GM18858 (cell line): ENCODE data around the gene MUC6.

ENCODE experiments used
- ATAC-seq: cut with Tn5 transposase; IDR thresholded peaks from one replicate; pipeline ENCODE4 v1.9.1; 2021; ENCODE audit not compliant: unreplicated experiment

MUC6 gene, protein sequence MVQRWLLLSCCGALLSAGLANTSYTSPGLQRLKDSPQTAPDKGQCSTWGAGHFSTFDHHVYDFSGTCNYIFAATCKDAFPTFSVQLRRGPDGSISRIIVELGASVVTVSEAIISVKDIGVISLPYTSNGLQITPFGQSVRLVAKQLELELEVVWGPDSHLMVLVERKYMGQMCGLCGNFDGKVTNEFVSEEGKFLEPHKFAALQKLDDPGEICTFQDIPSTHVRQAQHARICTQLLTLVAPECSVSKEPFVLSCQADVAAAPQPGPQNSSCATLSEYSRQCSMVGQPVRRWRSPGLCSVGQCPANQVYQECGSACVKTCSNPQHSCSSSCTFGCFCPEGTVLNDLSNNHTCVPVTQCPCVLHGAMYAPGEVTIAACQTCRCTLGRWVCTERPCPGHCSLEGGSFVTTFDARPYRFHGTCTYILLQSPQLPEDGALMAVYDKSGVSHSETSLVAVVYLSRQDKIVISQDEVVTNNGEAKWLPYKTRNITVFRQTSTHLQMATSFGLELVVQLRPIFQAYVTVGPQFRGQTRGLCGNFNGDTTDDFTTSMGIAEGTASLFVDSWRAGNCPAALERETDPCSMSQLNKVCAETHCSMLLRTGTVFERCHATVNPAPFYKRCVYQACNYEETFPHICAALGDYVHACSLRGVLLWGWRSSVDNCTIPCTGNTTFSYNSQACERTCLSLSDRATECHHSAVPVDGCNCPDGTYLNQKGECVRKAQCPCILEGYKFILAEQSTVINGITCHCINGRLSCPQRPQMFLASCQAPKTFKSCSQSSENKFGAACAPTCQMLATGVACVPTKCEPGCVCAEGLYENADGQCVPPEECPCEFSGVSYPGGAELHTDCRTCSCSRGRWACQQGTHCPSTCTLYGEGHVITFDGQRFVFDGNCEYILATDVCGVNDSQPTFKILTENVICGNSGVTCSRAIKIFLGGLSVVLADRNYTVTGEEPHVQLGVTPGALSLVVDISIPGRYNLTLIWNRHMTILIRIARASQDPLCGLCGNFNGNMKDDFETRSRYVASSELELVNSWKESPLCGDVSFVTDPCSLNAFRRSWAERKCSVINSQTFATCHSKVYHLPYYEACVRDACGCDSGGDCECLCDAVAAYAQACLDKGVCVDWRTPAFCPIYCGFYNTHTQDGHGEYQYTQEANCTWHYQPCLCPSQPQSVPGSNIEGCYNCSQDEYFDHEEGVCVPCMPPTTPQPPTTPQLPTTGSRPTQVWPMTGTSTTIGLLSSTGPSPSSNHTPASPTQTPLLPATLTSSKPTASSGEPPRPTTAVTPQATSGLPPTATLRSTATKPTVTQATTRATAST (N-terminal part only)

DNA sequence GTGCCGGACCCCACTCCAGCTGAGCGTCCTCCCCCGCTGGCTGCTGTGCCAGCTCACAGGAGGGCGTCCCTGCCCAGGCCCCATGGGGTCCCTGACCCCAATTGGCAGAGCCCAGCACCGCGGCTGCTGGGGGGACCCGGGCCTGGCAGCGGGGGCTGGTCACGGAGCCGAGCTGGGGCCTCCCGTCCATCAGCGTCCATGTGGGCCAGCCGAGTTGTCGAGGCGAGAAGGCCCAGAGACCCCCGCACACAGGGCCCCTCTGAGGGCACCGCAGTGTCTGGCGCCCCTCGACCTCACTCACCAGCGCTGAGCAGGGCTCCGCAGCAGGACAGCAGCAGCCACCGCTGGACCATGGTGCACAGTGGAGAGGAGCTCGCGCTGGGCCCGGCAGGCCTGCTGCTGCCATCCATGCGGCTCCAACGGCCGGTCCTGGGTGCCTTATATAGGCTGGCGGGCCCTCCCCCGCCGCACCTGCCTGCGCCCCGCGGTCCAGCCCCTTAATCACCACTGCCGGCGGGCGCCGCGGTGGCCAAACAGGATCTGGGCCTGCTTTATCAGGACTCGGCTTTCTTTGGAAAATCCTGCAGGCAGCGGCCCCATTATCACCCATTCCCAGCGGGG, at the start of gene MUC6:
Gene MUC6, minus strand, starts transcription at position 416 of the 621 bp plus-strand sequence. Its CDS starts 63 bp downstream, at position 353.
- no peak for ATAC-seq

DNA sequence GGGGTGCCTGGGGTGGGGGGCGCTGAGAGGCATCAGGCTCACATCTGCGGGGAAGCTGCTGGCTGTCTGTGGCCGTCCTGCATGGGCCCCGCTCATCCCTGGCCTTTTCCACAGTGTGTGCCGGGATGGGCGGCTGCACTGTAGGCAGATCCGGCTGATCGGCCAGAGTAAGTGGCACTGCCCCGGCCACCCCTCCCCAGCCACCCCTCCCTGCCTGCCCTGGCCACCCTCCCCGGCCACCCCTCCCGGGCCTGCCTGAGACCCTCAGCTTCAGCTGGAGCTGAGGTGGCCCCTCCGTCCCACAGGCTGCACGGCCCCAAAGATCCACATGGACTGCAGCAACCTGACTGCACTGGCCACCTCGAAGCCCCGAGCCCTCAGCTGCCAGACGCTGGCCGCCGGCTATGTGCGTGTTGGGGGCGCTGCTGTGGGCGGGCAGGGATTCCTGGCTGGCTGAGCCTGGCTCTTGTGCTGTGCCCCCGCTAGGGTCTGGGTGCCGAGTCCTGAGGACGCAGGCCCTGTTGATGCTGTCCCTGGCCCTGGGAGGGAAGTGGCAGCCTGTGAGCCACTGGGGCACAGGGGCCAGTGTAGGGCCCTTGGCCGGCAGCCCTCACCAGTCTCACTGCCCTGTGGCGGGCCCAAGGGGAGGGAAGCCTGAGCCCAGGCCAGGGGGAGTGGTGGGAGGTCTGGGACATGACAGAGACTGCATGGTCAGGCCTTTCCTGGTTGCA, 49.1 kb upstream of the MUC6 start:
- no peak for ATAC-seq

DNA sequence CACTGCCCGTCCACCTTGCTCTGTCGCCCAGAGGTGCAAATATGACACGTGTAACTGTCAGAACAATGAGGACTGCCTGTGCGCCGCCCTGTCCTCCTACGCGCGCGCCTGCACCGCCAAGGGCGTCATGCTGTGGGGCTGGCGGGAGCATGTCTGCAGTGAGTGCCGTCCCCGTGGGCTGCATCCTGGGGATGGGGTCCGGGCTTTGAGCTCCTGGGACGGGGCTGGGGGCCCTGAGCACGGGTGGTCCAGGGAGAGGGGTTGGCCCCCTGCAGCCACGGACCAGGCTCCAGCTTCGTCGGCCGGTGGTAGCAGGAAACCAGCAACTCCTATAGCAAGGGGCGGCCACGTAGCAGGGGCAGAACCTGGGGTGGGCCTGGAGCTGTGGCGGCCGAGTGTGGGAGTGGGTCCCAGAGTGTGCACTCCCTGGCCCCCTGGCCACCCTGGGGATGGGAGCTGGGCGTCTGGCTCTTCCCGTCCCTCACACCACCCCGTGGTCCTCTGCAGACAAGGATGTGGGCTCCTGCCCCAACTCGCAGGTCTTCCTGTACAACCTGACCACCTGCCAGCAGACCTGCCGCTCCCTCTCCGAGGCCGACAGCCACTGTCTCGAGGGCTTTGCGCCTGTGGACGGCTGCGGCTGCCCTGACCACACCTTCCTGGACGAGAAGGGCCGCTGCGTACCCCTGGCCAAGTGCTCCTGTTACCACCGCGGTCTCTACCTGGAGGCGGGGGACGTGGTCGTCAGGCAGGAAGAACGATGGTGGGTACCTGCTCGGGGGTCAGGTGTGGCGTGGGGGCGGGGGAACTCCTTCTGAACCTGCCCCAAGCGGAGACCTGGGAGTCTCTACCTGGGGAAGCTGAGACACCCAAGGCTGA, 48.3 kb upstream of the MUC6 start:
- ATAC-seq: no peak

DNA sequence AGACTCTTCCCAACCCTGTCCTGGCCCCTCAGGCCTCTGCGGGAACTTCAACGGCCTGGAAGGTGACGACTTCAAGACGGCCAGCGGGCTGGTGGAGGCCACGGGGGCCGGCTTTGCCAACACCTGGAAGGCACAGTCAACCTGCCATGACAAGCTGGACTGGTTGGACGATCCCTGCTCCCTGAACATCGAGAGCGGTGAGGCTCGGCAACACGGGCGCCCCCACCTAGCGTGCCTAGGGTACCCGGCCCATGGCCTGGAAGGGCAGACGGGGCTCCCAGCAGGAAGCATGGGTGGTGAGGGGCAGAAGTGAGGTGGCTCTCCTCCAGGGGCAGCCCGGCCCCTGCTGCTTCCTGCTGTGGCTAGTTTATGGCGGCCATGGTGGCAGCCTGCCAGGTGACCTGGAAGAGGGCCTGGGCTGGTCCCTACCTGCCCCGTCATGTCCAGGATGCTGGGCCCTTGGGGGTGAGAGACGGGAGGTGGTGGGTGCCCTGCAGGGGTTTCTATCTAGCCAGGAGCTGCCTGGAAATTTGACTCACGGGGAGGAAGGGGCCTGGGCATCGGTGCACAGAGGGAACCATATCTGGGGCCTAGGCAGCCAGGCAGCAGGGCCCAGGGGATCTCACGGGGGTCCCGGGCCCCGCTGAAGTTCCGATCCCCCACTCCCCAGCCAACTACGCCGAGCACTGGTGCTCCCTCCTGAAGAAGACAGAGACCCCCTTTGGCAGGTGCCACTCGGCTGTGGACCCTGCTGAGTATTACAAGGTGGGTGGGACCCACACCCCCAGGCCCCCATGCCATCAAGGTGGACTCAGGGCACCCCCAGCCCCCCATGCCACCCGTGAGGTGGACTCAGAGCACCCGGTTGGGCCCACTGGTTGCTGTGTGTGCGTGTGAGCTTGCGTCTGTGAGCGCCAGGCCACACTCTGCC, 47.4 kb upstream of the MUC6 start:
- ATAC-seq: no peak

DNA sequence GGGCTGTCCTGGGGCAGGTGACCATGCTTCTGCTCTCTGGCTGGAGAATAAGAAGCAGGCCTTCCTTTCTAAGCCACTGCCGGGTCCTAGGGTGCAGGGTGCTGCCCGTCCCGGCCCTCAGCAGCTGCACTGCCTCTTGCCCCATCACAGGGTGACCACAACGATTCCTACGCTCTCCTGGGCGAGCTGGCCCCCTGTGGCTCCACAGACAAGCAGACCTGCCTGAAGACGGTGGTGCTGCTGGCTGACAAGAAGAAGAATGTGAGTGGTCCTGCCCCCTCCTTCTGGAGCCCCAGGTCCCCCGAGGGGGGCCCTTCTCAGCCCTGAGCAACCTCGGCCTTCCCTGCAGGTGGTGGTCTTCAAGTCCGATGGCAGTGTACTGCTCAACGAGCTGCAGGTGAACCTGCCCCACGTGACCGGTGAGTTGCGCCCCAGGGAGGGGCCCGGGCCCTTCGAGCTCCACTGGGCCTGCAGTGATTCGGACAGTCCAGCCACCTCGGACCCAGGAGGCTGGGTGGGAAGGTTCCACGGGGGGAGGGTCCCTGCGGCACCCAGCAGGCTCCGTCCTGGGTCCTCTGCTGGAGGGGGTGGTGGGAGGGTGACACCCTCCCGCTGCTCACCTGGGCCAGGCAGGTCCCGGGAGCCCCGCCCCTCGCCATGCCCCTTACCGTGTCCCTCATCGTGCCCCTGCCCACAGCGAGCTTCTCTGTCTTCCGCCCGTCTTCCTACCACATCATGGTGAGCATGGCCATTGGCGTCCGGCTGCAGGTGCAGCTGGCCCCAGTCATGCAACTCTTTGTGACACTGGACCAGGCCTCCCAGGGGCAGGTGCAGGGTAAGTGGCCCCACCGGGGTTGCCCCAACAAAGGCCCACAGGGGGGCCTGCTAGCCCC, 46.5 kb upstream of the MUC6 start:
- no peak for ATAC-seq

DNA sequence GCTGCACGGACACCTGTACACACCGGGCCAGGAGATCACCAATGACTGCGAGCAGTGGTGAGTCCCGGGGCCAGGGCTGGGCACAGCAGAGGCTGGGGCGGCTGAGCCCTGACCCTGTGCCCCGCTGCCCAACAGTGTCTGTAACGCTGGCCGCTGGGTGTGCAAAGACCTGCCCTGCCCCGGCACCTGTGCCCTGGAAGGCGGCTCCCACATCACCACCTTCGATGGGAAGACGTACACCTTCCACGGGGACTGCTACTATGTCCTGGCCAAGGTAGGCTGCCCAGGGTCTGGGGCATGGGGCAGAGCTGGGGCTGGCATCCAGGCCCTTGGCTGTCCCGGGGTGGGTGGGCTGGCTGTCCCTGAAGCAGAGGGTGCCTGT, 45.8 kb upstream of the MUC6 start:
- no peak for ATAC-seq

DNA sequence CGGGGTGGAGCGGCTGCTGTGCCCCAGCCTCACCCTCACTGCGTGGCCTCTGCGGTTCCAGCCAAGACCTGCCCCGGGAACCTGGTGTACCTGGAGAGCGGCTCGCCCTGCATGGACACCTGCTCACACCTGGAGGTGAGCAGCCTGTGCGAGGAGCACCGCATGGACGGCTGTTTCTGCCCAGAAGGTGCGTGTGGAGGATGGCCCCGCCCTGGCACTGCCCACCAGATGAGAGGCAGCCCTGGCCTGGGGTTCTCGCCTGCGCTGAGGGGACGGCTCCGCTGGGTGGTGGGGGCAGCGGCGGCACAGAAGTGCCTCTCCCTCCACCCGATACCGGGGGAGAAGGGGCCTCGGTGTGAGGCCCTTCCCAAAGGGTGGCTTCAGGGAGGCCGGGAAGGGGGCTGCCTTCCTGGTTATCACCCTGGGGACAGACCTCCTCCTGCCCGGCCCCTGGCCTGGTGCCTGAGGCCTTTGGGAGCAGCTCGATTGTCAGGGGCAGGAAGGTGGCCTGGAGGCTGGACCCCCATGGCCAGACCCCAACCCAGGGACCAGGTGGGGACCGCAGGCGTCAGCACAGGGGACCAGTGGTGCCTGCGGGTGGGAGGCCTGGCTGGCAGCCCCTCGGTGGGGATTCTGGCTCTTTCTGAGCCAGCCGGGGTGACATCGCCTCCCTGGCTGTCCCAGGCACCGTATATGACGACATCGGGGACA, 45.2 kb upstream of the MUC6 start:
- ATAC-seq: no peak

DNA sequence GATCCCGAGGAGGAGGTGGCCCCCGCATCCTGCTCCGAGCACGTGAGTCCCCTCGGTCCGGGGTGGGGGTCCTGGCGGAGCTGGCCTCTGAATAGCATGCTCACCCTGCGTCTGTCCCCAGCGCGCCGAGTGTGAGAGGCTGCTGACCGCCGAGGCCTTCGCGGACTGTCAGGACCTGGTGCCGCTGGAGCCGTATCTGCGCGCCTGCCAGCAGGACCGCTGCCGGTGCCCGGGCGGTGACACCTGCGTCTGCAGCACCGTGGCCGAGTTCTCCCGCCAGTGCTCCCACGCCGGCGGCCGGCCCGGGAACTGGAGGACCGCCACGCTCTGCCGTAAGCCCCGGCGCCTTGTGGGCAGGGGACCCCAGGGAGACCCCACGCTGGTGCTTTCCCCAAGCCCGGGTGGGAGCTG, 41.7 kb upstream of the MUC6 start:
- no peak for ATAC-seq

DNA sequence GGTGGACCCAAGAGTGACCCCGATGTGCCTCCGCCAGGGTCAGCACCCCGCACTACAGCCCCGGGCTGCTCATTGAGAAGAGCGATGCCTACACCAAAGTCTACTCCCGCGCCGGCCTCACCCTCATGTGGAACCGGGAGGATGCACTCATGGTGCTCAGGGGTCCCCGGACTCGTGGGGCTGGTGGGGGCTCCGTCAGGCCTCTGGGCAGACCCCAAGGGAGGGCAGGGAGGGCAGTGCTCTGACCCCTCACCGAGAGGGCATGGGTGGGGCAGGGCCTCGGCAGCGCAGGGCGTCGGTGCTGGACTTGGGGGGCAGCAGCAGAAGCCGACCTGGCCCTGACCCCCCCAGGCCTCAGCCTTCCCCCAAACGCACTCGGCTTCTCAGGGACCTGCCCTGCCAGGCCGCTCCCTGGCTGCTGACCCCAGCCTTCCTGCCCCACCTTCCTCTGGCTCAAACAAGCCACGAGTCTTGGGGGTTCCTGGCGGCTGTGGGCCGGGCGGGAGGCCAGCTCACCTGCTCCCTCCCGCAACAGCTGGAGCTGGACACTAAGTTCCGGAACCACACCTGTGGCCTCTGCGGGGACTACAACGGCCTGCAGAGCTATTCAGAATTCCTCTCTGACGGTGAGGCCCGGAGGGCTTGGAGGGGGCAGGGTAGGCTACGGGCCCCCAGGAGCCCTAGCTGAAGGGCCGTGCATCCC, 41.0 kb upstream of the MUC6 start:
- ATAC-seq: no peak

DNA sequence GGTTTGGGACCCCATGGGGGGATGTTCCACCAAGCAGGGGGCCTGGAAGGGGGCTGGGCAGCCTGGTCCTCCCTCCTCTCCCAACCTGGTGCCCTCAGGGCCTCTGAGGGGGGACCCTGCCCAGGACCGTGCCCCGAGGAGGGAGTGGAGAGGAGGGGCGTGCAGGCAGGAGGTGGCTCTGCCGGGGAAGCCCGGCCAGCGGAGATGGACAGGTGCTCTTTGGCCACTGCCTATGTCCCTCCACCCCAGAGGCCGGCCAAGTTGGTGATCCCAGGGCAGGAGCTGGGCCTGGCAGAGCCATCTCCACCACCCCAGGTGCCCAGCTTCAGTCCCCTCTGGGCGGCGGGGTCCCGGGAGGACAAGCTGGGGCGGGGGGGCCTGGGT, 40.5 kb upstream of the MUC6 start:
- ATAC-seq: no peak

DNA sequence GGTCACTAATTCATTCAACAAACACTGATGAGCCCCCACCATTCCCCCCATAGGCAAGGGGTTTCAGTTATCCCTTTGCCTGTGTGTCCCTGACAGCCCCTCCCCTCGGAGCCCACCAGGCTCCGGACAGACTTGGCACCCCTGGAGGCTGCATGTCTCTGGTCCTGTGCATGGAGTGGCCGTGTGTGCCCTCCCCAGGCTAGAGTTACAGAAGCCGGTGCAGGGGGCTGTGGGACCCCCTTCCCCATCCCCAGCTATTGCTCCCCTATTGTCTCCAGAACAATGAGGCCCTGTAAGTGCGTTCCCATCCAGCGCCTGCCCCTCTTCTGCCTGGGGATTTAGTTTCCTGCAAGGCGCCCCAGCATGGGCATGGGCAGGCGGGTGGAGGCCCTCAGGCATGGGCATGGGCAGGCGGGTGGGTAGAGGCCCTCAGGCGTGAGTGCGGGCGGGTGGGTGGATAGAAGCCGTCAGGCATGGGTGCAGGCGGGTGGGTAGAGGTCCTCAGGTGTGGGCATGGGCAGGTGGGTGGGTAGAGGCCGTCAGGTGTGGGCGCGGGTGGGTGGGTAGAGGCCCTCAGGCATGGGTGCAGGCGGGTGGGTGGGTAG, 39.6 kb upstream of the MUC6 start:
- ATAC-seq: no peak

DNA sequence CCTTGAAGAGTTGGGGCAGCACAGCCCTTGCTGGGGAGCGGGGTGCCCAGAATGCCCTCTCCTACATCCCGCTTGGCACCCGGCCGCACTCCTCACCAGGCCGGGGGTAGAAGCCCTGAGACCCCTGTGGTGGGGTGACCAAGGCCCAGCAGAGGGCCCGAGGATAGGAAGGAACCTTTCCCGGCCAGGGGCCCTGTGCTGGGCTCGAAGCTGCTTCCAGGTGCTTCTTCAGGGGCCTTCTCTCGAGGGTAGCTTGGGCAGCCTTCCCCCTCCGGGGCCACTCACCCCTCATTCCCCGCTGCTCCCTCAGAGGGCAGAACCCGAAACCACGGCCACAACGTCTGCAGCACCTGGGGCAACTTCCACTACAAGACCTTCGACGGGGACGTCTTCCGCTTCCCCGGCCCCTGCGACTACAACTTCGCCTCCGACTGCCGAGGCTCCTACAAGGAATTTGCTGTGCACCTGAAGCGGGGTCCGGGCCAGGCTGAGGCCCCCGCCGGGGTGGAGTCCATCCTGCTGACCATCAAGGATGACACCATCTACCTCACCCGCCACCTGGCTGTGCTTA, 38.9 kb upstream of the MUC6 start:
- no peak for ATAC-seq

DNA sequence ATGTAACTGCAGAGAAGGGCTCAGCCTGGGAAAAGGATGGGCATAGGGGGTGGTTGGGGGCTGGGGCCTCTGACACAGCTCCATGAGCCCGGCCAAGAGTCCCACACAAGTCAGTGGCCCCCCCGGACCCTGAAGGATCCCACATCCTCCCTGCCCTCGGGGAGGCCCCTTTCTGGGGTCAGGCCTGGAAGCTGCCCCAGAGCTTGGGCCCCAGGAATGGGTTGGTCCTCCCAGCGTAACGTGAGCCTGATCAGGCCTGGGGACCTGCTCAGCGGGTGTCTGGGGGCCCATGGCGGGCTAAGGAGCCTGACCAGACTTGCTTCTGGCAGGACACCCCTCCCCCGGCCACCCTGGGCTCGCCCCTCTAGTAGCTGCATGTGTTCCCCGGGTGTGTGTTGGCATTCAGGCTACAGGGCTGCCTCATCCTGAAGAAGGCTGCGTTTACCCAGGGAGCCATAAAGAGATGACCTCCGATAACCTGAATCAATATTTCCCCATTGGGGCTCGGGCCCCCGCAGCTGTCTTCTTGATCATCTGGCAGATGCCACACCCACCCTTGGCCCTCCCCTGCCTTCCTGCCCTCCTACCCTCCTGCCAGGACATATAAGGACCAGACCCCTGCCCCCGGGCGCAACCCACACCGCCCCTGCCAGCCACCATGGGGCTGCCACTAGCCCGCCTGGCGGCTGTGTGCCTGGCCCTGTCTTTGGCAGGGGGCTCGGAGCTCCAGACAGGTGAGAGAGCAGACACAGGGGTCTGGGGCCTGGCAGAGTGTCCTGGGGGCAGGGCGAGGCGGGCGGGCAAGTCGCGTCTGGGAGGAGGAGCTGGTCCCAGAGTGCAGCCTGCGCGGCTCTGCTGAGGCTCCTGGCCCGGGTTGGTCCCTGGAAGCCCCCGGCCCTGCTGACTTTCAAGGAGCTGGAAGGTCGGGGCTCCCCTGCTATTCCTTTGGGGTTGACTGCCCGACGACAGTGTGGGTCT, 38.0 kb upstream of the MUC6 start, which contains the start of gene MUC2:
Gene MUC2, plus strand, starts transcription at position 631 of the 978 bp plus-strand sequence.
- ATAC-seq: no peak

DNA sequence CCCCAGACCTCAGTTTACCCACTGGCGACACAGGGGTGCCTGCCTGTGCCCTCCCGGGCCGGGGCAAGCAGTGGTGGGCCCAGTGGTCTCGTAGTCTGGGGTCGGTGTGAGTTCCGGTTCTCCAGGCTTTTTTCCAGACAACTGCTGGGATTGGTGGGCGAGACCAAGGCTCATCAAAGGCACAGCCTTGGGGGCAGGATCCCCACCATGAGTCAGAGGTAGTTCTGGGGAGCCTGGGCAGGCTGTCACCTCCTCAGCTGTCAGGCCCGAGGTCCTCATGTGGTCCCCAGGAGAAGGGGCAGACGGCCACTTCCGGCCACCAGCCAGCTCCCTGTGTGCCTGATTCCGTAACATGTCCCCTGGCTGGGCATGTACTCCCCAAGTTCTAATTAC, 37.3 kb upstream of the MUC6 start:
- no peak for ATAC-seq
